Esophagus muscularis mucosa (tissue), 3 donors: ENCODE measurements around the gene COL5A1.

ENCODE experiments used
- POLR2A ChIP-seq: fragments of 450-650 bp; IDR thresholded peaks from one replicate; pipeline ENCODE4 v1.6.1; 2017; ENCODE audit warnings: antibody characterized with exemption, moderate library complexity, mild to moderate bottlenecking, low read depth
- POLR2AphosphoS5 ChIP-seq, 2 donors: sonication (generic); formaldehyde crosslinking; IDR thresholded peaks; one replicate each; pipeline ENCODE4 v1.6.1; 2017; ENCODE audit warnings: antibody characterized with exemption in 2 of 2
- TF ChIP-seq, protein P1 (sequence below), 3 experiments: fragments of 200-600 bp in 2 of 3; fragments of 450-650 bp in 1 of 3; sonication (generic) in 2 of 3; IDR thresholded peaks; one replicate each; pipeline ENCODE4 v1.5.1; 2017 to 2019; ENCODE audit warnings: antibody characterized with exemption in 3 of 3, mild to moderate bottlenecking in 2 of 3, moderate library complexity in 1 of 3

DNA sequence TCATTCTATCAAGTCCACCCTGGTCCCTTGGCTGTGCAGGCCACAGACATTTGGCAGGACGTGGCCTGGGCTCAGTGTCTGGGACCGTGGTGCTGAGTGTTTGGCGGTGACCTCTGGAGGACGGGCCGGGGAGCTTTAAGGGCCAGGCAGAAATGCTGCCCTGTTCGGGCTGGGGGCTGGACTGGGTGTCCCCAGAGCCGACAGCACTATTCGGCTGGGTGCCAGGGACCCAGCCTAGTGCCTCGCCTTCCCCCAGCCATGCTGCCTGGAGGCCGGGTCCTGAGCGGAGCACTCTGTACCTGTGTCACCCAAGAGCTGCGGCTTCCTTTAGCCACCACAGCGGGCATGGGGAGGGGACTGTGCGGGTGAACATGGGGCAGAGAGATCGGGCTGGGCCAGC lies 40.4 kb downstream of the COL5A1 start:
- no peak for TF ChIP-seq POLR2A
- TF ChIP-seq POLR2AphosphoS5 (IDR thresholded peaks at IDR 0.05), result no peak
- TF ChIP-seq, protein P1, sequence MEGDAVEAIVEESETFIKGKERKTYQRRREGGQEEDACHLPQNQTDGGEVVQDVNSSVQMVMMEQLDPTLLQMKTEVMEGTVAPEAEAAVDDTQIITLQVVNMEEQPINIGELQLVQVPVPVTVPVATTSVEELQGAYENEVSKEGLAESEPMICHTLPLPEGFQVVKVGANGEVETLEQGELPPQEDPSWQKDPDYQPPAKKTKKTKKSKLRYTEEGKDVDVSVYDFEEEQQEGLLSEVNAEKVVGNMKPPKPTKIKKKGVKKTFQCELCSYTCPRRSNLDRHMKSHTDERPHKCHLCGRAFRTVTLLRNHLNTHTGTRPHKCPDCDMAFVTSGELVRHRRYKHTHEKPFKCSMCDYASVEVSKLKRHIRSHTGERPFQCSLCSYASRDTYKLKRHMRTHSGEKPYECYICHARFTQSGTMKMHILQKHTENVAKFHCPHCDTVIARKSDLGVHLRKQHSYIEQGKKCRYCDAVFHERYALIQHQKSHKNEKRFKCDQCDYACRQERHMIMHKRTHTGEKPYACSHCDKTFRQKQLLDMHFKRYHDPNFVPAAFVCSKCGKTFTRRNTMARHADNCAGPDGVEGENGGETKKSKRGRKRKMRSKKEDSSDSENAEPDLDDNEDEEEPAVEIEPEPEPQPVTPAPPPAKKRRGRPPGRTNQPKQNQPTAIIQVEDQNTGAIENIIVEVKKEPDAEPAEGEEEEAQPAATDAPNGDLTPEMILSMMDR (IDR thresholded peaks at IDR 0.05), result no peak
